ENCODE measurements around the gene PRCC. TPM values are rescaled to one million over a fixed set of nuclear protein-coding genes. Genes with fewer than 3 reads are reported as not detected.

Gene PRCC
- total and polyA plus RNA-seq, 2 of the 8 experiments (the other 6 are each of a cell fraction or from before 2014, with no cell fraction given) = 95.2 to 115 TPM

DNA sequence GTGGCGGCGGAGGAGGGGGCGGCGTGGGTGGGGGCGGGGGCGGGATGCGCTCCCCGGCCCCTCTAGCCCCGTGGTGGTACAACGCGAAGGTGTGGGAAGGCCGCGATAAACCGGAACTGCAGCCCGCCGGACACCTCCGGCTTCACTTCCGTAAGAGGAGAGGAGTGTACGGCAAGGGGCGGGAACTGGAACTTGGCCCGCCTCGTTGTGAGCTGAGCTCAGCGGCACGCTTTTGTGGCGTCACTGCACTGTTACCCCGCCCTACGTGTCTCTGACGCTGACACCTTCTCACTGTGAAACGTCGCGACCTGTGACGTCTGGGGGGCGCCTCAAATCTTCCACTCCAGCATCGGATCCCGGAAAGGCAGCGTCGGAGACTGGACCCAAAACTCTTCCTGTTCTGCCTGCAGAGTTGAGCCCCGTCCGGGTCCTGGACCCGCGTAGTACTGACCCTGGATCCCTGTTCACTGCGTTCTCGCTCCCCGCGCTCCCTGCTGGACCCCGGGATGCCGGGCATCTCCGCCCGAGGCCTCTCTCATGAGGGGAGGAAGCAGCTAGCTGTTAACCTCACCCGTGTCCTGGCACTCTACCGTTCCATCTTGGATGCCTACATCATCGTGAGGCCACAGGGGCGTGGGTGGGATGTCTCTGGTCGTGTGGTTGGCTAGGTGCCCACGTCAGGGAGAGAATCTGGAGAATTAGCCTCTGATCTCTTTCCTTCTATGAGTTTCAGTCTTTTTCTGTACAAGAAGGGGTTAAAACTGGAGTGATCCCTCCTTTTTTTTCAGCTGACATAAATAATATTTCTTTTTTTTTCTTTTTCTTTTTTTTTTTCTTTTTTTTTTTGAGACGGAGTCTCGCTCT, 38.5 kb upstream of the PRCC start, which contains the start of gene ISG20L2 (continued):
- TF ChIP-seq CHD7 (IDR thresholded peaks at IDR 0.05; ENCODE audit: insufficient replicate concordance, low read length) (no peak), HDAC2 (IDR thresholded peaks at IDR 0.05; ENCODE audit: borderline replicate concordance in 1 of 2, low read depth in 2 of 2, low read length in 2 of 2) (0 out of 4 replicates have a peak, but pooled peaks of 1 of the 2 experiments have one; percentile 44), NANOG (IDR thresholded peaks at IDR 0.05; ENCODE audit: insufficient read depth, low read depth, low read length, poor library complexity, severe bottlenecking) (no peak), NRF1 (IDR thresholded peaks at IDR 0.05; ENCODE audit: low read depth, low read length) (no peak), GABPA (IDR thresholded peaks at IDR 0.05; ENCODE audit: borderline replicate concordance, insufficient read depth, low read length) (peak; percentile 67; the same call in 1 of the 2 replicates), KDM4A (IDR thresholded peaks at IDR 0.05; ENCODE audit: low read depth, low read length, severe bottlenecking) (peak; percentile 86), FOSL1 (IDR thresholded peaks at IDR 0.05; ENCODE audit: insufficient read depth, low read depth, low read length) (no peak), MAX (IDR thresholded peaks at IDR 0.05) (peak; percentile 58; the same call in 1 of the 2 replicates)
